ENCODE results near the gene DNAJC22. TPM values are rescaled to one million over a fixed set of nuclear protein-coding genes. Genes with fewer than 3 reads are reported as not detected.
A peak's percentile ranks its signal among the peaks of the same experiment; 100 is the strongest.
"Not testable (repeated sequence)": the region's sequence is repeated elsewhere in the genome, so short reads cannot be mapped to it uniquely, and the experiment has no call there.

Gene DNAJC22
- polyA plus RNA-seq, 4 donors, result 15.6 to 22.6 (median 21.0) TPM

DNA sequence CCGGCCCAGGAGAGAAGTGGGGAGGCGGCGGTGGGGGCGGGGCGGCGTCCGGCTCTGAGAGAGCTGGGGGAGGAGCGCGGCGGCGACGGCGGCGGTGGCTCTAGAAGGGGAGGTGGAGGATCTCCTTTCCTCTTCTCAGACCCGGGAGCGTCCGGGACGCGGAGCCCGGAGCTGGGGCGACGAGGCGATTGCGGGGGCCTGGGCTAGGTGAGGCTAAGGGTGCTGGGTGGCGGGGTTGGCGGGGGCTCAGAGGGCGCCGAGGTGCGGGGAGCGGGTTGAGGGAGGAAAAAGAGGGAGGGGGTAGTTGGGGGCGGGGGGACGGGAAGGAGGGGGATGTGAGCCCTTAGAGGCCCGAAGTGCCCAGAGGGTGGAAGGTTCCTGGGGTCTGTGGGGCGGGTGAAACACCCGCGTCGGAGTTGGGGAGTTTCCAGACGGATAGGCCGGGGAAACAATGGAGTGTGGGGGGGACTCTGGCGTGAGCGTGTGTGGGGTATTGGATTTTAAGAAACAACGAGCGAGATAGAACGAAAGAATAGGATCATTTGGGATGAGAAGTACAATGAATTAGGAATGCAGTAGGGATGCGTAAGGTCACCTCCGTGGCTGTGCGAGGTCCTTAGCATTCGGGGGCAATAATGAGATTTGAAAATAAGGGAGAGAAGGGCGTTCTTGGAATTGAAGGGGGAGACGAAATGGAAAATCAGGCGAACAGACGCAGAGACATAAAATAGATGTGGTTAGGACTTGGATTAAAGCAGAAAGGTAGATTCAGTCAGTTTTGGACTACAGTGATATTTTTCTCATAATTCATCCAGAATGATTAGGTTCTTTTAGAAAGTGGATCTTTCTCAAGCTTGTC, 20.9 kb downstream of the DNAJC22 start, which contains the start of gene SPATS2:
SPATS2 (plus strand) TSS at position 82 of the 859 bp plus-strand sequence. CDS start 93,551 bp downstream, outside the sequence.
- peak in 1 of 4 donors; percentile 50 for DNase-seq (ENCODE audit: low read depth in 4 of 4, low spot score in 3 of 4)

DNA sequence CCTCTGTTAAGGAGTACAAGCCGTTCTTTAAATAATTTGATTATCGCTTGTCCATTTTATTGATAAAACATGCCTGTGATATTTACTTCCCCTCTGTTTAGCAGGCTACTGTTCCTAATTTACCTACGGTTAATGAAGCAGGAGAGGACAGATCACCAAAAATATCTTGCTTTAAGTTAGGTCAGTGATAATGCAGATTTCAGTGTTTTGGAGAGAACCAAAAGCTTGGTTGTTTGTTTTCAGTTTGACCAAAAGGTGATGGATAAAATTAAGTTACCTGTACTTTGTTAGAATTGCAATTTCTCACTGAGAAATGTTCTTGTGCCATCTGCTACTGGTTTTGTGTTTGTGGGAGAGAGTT, 21.5 kb downstream of the DNAJC22 start:
- no peak for DNase-seq (ENCODE audit: low read depth in 4 of 4, low spot score in 3 of 4)

DNA sequence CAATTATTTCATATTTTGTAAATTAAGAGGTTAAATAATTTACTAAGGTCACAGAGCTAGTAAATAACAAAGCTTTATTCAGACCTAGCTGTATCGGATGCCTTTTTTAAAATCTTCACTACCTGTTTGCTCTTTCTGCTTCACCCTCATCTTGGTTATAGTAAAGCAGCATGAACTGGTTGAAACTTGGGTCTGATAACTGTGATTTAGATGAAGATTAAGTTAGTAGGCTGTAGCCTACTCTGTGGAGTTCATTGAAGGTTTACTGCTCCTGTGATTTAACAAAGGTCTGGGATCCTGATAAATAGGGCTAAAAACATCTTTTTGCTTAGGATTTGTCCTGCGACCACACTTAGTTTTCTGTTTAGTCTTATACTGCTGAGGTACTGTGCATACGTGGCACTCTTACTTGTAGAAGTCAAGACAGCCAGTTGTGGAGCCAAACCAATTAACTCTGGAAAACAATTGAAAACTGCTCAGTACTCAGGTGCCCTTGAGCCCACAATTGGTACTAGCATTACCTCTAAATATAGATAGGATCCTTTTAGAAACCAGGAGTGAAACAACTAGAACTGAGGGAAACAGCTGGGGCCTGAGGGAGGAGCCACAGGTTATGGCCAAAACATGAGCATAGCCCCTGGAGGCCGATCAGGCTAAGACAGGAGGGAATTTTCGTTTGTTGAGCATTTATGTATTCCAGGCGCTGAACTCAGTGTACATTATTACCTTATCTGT, 22.9 kb downstream of the DNAJC22 start:
- no peak for DNase-seq (ENCODE audit: low read depth in 4 of 4, low spot score in 3 of 4)

DNA sequence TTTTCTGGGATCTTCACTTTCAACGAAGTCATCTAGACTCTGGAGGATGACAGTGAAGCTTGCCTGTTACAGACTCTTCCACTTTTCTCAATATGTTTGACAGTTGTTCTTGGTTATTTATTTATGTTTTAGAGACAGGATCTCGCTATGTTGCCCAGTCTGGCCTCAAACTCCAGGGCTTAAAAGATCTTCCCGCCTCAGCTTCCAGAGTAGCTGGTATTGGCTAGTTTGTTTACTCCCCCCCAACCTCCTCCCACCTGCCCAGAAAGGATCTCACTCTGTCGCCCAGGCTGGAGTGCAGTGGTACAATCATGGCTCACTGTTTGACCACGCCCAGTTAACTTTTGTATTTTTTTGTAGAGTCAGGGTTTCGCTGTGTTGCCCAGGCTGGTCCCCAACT, 23.9 kb downstream of the DNAJC22 start:
- DNase-seq (ENCODE audit: low read depth in 4 of 4, low spot score in 3 of 4), result no peak

DNA sequence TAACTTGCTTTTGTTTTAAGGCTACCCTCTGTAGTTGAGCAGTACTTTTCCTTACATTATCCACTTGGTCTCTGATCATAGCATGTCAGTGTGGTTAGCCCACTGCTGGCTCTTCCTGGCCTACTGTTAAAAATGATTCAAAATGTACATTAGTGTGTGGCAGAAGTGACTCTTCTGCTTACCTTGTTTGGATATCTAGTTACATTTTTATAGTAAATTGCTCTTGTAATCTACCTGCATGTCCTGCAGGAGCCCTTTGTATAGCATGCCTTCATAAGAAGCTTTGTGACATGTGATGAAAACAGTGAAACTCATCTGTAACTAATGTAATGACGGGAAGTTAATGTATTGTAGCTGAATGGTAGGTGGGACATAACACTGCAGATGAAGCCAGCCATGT, 28.7 kb downstream of the DNAJC22 start:
- DNase-seq (ENCODE audit: low read depth in 4 of 4, low spot score in 3 of 4), result no peak

DNA sequence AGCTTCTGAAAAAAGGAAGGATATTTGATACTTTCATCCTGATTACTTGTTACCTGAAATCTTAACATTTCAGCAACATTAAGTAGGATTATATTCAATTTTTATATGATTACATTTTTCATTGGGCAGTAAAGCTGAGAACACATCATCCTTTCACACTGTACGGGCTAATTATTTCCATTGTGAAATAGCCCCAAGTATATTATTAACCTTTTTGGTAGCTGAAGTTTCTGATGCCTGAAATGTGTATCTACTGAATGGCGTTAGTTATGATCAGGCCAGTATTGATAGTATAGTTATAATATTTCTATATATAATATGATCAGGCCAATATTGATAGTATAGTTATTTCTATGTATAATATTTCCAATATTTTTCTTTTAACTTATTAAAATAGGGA, 30.7 kb downstream of the DNAJC22 start:
- DNase-seq (ENCODE audit: low read depth in 4 of 4, low spot score in 3 of 4), result no peak

DNA sequence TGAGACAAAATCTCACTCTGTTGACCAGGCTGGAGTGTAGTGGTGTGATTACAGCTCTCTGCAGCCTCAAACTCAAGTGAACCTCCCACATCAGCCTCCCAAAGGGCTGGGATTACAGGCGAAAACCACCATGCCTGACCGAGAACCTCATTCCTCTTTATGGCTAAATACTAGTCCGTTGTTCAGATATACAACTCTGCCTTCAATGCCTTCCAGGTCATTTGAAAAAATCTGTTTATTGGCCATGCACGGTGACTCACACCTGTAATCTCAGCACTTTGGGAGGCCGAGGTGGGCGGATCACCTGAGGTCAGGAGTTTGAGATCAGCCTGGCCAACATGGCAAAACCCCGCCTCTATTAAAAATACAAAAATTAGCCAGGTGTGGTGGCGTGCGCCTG, 33.5 kb downstream of the DNAJC22 start:
- not testable (repeated sequence) for DNase-seq (ENCODE audit: low read depth in 4 of 4, low spot score in 3 of 4)

DNA sequence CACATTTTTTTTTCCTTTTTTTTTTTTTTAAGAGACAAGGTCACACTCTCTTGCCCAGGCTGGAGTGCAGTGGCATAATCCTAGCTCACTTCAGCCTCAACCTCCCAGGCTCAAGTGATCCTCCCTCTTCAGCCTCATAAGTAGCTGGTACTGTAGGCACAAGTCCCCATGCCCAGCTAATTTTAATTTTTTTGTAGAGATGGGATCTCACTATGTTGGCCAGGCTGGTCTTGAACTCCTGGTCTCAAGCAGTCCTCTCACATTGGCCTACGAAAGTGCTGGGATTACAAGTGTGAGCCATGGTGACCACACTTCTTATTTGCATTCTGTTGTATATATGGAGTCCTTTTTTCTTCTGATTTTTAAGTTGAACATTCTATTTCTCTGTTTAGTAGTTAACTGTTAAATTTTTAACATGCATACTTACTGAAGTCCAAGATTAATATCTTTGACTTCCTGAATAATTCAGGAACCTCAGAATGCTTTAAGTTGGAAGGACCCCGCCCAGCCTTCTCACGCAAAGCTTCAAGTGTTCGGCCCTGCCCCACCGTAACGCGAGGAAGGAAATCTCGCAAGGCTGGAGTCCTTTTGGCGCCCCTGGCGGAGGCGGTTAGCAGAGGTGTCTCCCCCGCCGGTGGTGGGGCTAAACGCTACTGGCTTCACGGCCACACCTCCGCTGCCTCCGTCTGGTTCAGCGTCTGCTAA, 42.1 kb downstream of the DNAJC22 start:
- no peak for DNase-seq (ENCODE audit: low read depth in 4 of 4, low spot score in 3 of 4)

DNA sequence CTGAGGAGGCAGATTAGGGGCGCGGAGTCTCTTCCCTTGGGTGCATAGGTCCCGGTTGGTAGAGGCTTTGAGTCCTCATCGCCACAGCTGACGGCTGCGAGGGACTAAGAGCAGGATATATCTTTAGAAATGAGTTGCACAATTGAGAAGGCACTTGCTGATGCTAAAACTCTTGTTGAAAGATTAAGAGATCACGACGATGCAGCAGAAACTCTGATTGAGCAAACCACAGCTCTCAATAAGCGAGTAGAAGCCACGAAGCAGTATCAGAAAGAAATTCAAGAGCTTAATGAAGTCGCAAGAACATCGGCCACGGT, 42.7 kb downstream of the DNAJC22 start:
- DNase-seq (ENCODE audit: low read depth in 4 of 4, low spot score in 3 of 4), result no peak

DNA sequence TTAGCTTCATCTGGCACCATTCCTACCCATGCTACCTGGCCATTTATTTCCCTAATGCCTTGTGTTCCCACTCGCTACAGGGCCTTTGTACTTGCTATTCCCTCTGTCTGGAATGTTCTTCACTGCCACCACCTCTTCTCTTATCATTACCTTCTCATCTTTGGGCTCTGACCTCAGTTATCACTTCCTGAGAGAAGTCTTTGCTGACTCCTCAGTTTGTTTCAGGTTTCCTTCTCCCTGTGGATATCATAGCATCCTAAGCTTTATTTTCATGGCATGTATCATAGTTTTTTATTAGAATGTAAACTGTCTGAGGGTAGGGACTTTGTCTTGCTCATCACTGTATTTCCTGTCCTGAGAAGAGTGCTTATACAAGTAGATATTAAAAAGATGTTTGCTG, 50.3 kb downstream of the DNAJC22 start:
- no peak for DNase-seq (ENCODE audit: low read depth in 4 of 4, low spot score in 3 of 4)

DNA sequence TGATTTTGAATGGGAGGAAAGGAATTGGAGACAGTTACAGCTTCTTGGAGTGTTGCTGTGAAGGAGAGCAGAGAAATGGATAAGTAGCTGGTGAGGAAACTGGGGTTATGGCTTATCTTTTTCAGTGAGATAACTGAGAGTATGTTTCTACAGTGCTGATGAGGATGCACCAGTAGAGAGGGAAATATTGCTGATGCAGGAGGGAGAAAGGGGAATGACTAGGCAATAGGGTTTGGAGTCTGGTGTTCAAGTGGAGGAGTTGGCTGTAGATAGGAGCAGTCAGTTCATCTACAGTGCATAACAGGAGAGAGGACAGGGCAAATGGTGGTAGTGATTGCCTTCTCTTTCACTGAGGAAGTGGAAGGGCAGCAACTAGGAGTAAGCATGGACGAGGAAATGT, 53.6 kb downstream of the DNAJC22 start:
- no peak for DNase-seq (ENCODE audit: low read depth in 4 of 4, low spot score in 3 of 4)

Other genes starting within 250 kb of the DNAJC22 start
- gene LMBR1L, start 236.0 kb upstream of the DNAJC22 start, polyA plus RNA-seq (ENCODE audit: insufficient read length in 4 of 4), result 10 to 100 TPM; 59.5 to 66.8 (median 63.4) TPM
- gene TUBA1B, start 215.5 kb upstream of the DNAJC22 start, polyA plus RNA-seq (ENCODE audit: insufficient read length in 4 of 4), result 1,000 to 10,000 TPM in 3 of 4 donors, 100 to 1,000 TPM in 1; 990 to 1,172 (median 1,105) TPM
- gene TUBA1A, start 157.8 kb upstream of the DNAJC22 start, polyA plus RNA-seq (ENCODE audit: insufficient read length in 4 of 4), result 100 to 1,000 TPM; 391 to 487 (median 465) TPM
- gene TUBA1C, start 81.8 kb upstream of the DNAJC22 start, polyA plus RNA-seq (ENCODE audit: insufficient read length in 4 of 4), result 100 to 1,000 TPM; 125 to 166 (median 139) TPM
- gene PRPH, start 51.7 kb upstream of the DNAJC22 start, polyA plus RNA-seq (ENCODE audit: insufficient read length in 4 of 4), result 1 to 10 TPM in 1 of 4 donors, under 1 TPM in 2, not detected in 1; 0.21 to 7.4 (median 0.23) TPM
- gene TROAP, start 23.6 kb upstream of the DNAJC22 start, polyA plus RNA-seq (ENCODE audit: insufficient read length in 4 of 4), result 10 to 100 TPM; 20.6 to 21.7 (median 21.4) TPM
- gene C1QL4, start 9.7 kb upstream of the DNAJC22 start, polyA plus RNA-seq (ENCODE audit: insufficient read length in 4 of 4), result 1 to 10 TPM; 1.1 to 1.9 (median 1.4) TPM
- gene SPATS2, start 20.6 kb downstream of the DNAJC22 start, polyA plus RNA-seq (ENCODE audit: insufficient read length in 4 of 4), result 10 to 100 TPM; 45.0 to 49.8 (median 47.8) TPM
- 1 to 10 TPM; 4.1 to 6.9 (median 5.1) TPM for gene KCNH3, start 192.1 kb downstream of the DNAJC22 start, polyA plus RNA-seq (ENCODE audit: insufficient read length in 4 of 4)
- gene MCRS1, start 221.3 kb downstream of the DNAJC22 start, polyA plus RNA-seq (ENCODE audit: insufficient read length in 4 of 4), result 10 to 100 TPM; 64.7 to 83.6 (median 72.5) TPM

Data from right renal pelvis (tissue), 4 donors.